Pancreas (tissue), 10 donors: ENCODE measurements around the gene COPZ1. TPM values are rescaled to one million over a fixed set of nuclear protein-coding genes. Genes with fewer than 3 reads are reported as not detected.
A peak's percentile ranks its signal among the peaks of the same experiment; 100 is the strongest.

Experiments used
- ATAC-seq, 4 donors: fragments of 200-7000 bp; cut with Tn5 transposase; one replicate each; pipeline versions ENCODE4 v1.8.0 to v1.9.1; 2020; ENCODE audit warnings: mild to moderate bottlenecking in 4 of 4, moderate library complexity in 4 of 4
- DNase-seq, 6 donors: peaks; one replicate each; pipeline ENCODE4 v3.0.0-alpha.2; 2020
- FAIRE-seq: peaks from 2 replicates; lab custom pipeline; 2012; peaks lifted over from hg19 to GRCh38; lab: Jason Lieb, UNC
- H3K27ac ChIP-seq, 4 donors: fragments of 200-600 bp; sonication (generic); 1 replicate in 3 of 4; 2 replicates in 1 of 4; pipeline versions ENCODE4 v1.5.0 to v1.8.0; 2020
- H3K27me3 ChIP-seq, 4 donors: fragments of 200-600 bp; one replicate each; pipeline ENCODE4 v1.8.0; 2021
- H3K36me3 ChIP-seq, 3 donors: fragments of 200-600 bp; sonication (generic) in 1 of 3; one replicate each; pipeline versions ENCODE4 v1.5.0 to v1.8.0; 2020 to 2021
- H3K4me1 ChIP-seq, 3 donors: fragments of 200-600 bp; one replicate each; pipeline ENCODE4 v1.8.0; 2021
- H3K4me3 ChIP-seq, 4 donors: fragments of 200-600 bp; sonication (generic) in 2 of 4; one replicate each; pipeline versions ENCODE4 v1.5.0 to v1.8.0; 2020 to 2021
- H3K9me3 ChIP-seq, 4 donors: fragments of 200-600 bp; one replicate each; pipeline ENCODE4 v1.8.0; 2021
- whole genome bisulfite sequencing, 2 donors: extraction: QIAGEN DNeasy Blood & Tissue Kit; methylation state at CpG; one replicate each; pipeline ENCODE4 v1.1.7; 2013; 5-methylcytosine and 5-hydroxymethylcytosine counted together
- intact Hi-C, 3 donors: fragments of 100-400 bp; cut with DNase I; formaldehyde crosslinking; loops; one replicate each; pipeline versions ENCODE4 v1.11.1 to v1.14.2; 2022
- polyA plus RNA-seq, 2 donors: library from polyadenylated mRNA; stranded (reverse); fragments of 200-250 nt; gene quantifications; one replicate each; pipeline ENCODE4 v1.2.3, GENCODE V29; 2013
- total RNA-seq, 6 donors: library from RNA; stranded (reverse); fragmentation: NEBNext Ultra II Directional in 4 of 6; extraction: Animal tissue kit (Norgen Biotek cat#: 25700) in 4 of 6; gene quantifications; one replicate each; pipeline versions ENCODE4 v1.2.1 to v1.2.4, GENCODE V29; 2021 to 2023
- TF ChIP-seq, protein P1 (sequence below), 4 donors: fragments of 200-600 bp; sonication (generic) in 3 of 4; IDR thresholded peaks; one replicate each; pipeline versions ENCODE4 v1.5.0 to v1.8.0; 2021; ENCODE audit warnings: antibody characterized with exemption in 4 of 4
- donor health status: healthy with polysubstance abuse.
- donor health status: DM: no; HTN: no; CAD: no; lungs with moderate emphysema.
- donor health status: DM: no; HTN: no; CAD: no.
- donor health status: control.
- donor health status: control.
- donor health status: Bipolar disorder and iron deficiency.
- donor health status: DM: yes; HTN: yes; CAD: no.
- donor health status: DM: no; HTN: no; CAD: no.
- donor health status: DM: no; HTN: no; CAD: no.
- donor health status: DM: yes; HTN: yes; CAD: no.

Gene COPZ1
- total and polyA plus RNA-seq, 8 donors, result 44.6 to 115 (median 106) TPM

DNA sequence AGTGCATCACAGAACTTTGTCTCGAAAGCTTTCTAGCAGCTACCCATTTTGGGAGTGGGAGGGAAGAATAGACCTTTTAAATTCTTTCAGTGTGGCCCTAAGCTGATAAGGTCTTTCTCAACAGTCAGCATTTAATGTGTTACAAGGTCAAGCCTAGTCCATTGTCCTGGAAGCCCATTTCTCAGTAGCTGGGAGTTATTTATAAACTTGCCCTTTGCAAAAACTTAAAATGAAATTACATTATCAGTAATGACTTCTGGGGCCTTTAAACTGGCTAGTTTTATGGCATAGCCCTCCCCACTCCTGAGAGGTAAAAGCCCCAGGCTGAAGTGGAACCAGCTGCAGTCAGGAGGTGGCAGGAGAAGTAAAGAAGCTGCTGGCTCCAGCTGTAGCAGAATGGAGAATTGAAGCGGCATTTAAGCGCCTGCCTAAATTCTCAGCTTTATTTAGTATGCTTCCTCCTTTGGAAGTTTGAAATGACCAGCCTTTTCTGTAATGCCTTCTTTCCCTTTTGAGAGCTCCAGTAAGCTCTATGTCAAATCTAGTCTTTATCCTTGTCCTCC lies 12.4 kb downstream of the COPZ1 start:
- no peak for DNase-seq
- Histone ChIP-seq H3K9me3 (no peaks in the 10 kb centered on the region), H3K27me3 (no peaks in the 10 kb centered on the region), H3K36me3 (peaks cover 0 to 18% (median 5%) of the 10 kb centered on the region in 3 donors), H3K4me3 (no peak overlapping the region), H3K4me1 (peaks cover 11 to 30% (median 17%) of the 10 kb centered on the region in 3 donors), H3K27ac (peak overlapping the region in 2 of 4 donors; percentile 51 to 53)
- WGBS, 2 donors, result 26 to 27% methylated on average over 3 of the region's 3 CpGs
- ATAC-seq, result peak; percentile 55 to 77 (median 66)
- intact Hi-C loops, result no loop called here
- no peak for FAIRE-seq
- TF ChIP-seq, protein P1, sequence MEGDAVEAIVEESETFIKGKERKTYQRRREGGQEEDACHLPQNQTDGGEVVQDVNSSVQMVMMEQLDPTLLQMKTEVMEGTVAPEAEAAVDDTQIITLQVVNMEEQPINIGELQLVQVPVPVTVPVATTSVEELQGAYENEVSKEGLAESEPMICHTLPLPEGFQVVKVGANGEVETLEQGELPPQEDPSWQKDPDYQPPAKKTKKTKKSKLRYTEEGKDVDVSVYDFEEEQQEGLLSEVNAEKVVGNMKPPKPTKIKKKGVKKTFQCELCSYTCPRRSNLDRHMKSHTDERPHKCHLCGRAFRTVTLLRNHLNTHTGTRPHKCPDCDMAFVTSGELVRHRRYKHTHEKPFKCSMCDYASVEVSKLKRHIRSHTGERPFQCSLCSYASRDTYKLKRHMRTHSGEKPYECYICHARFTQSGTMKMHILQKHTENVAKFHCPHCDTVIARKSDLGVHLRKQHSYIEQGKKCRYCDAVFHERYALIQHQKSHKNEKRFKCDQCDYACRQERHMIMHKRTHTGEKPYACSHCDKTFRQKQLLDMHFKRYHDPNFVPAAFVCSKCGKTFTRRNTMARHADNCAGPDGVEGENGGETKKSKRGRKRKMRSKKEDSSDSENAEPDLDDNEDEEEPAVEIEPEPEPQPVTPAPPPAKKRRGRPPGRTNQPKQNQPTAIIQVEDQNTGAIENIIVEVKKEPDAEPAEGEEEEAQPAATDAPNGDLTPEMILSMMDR (IDR thresholded peaks at IDR 0.05), result no peak

DNA sequence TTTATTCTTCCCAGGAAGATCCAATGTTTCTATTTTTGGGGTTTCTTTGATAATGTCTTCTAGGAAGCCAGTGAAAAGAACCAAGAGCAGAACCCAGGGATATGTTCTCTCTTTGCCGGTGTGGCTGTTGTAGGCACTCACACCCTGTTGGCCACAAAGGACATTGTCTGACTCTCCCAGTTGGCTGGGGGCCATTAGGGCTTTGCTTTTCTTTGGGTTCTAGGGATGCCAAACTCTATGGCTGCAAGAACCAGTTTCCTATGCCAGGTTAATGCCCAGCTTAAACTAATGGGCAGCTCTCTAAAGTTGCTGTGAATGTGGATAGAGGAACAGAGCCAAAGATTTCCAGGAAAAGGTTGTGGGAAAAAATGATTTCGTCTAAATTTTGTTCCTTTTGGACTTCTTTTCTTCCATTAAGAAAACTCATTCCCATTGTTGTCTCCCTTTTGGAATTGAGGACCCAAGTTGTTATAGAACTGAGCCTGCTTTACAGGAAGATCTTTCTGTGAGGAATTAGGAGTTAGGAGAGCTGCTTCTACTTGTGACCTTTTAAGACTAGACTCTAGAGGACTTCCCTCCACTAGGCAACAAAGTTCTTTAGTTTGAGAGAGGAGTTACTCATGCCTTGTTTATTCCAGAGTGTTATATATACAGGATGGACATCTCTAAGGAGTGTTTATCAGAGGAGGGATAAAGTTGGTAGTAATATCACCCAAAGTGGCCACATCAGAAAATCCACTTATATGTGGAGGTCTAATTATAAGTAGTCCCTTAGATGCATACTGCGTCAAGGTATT lies 13.1 kb downstream of the COPZ1 start:
- FAIRE-seq, result no peak
- intact Hi-C loops, result no loop called here
- Histone ChIP-seq H3K4me1 (peaks cover 11 to 30% (median 17%) of the 10 kb centered on the region in 3 donors), H3K27me3 (no peaks in the 10 kb centered on the region), H3K36me3 (peaks cover 0 to 25% (median 12%) of the 10 kb centered on the region in 3 donors), H3K4me3 (no peak overlapping the region), H3K9me3 (no peaks in the 10 kb centered on the region), H3K27ac (peak overlapping the region in 2 of 4 donors; percentile 51 to 53)
- peak; percentile 36 to 67 (median 57) for ATAC-seq
- peak in 1 of 6 donors; percentile 52 for DNase-seq
- 37 to 46% methylated on average over 3 of the region's 3 CpGs for WGBS, 2 donors
- TF ChIP-seq, protein P1 (IDR thresholded peaks at IDR 0.05), result no peak

DNA sequence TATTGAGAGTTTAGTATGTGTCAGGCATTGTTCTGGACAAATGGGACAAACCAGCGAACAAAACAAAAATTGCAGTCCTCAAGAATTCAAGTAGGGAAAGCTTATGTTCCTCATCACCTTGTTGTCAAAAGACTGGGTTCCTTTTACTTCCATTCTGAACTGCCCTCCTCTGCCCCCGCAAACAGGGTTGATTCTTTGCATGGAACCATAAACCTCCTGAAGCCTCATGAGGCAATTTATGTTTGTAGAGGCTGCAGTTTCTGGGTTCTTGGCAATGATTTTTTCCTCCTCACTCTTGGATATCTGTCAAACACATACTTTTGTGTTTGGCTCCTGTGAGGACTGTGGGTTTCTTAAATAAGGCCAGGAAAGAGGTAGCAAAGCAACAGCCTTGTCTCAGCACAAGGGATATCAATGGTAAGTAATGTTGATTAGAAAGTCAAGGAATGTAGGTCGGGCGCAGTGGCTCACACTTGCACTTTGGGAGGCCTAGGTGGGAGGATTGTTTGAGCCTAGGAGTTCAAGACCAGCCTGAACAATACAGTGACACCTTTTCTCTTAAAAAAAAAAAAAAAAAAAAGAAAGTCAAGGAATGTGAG lies 13.9 kb downstream of the COPZ1 start:
- Histone ChIP-seq H3K4me1 (peaks cover 11 to 30% (median 17%) of the 10 kb centered on the region in 3 donors), H3K27ac (no peak overlapping the region)
- 68 to 71% methylated on average over 4 of the region's 4 CpGs for WGBS, 2 donors

DNA sequence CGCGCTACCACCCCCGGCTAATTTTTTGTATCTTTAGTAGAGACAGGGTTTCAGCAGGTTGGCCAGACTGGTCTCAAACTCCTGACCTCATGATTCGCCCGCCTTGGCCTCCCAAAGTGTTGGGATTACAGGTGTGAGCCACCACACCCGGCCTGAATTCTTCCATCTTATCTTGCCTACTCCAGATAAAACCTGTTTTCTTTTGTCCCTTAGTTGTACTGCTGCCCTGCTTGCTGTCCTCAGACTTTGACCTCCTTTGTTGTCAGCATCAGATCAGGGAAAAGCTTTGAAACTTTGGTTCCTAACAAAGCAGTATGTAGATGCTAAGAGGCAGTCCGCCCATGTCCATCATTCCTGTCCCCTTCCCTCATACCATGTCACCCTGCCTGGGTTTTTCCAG lies 15.9 kb downstream of the COPZ1 start:
- ATAC-seq (no peak), DNase-seq (no peak), FAIRE-seq (no peak)
- no peak overlapping the region for H3K4me3 ChIP-seq
- H3K4me1 ChIP-seq, result peaks cover 11 to 26% (median 17%) of the 10 kb centered on the region in 3 donors
- H3K36me3 ChIP-seq, result peaks cover 3 to 53% (median 32%) of the 10 kb centered on the region in 3 donors
- no peak overlapping the region for H3K27ac ChIP-seq
- no peaks in the 10 kb centered on the region for H3K9me3 ChIP-seq
- no peaks in the 10 kb centered on the region for H3K27me3 ChIP-seq
- TF ChIP-seq, protein P1 (IDR thresholded peaks at IDR 0.05), result no peak
- WGBS, 2 donors, result 72 to 77% methylated on average over 7 of the region's 7 CpGs
- intact Hi-C loops, result no loop called here

More for the DNA sequence above, 13.9 kb downstream of the COPZ1 start:
- intact Hi-C loops, result no loop called here
- Histone ChIP-seq H3K9me3 (no peaks in the 10 kb centered on the region), H3K4me3 (no peak overlapping the region), H3K36me3 (peaks cover 0 to 33% (median 18%) of the 10 kb centered on the region in 3 donors), H3K27me3 (no peaks in the 10 kb centered on the region)
- TF ChIP-seq, protein P1 (IDR thresholded peaks at IDR 0.05), result no peak
- no peak for ATAC-seq
- no peak for DNase-seq
- no peak for FAIRE-seq
